ENCODE data around the gene ZPBP.

GRCh38 chr7:49911909-49912308 lies 181.1 kb downstream of the ZPBP start:
- TF ChIP-seq EP300 (IDR thresholded peaks at IDR 0.05) (no peak), POLR2A (IDR thresholded peaks at IDR 0.05) (no peak), CTCF (IDR thresholded peaks at IDR 0.05) (no peak)
